ENCODE measurements around the gene FAIM2.

GRCh38 chr12:49922349-49923034, 18.8 kb upstream of the FAIM2 start:
- TF ChIP-seq CTCF (IDR thresholded peaks at IDR 0.05) (no peak), POLR2A (IDR thresholded peaks at IDR 0.05) (no peak)

Measured in heart left ventricle (tissue), 13 donors.